Activated CD8-positive, alpha-beta memory T cell treated with anti-CD3 and anti-CD28 coated beads for 24 hours (primary cell): ENCODE measurements around the gene ABCG5.

Source experiments
- DNase-seq: peaks from one replicate; pipeline ENCODE4 v3.0.0-alpha.2; 2020

ABCG5 gene

DNA sequence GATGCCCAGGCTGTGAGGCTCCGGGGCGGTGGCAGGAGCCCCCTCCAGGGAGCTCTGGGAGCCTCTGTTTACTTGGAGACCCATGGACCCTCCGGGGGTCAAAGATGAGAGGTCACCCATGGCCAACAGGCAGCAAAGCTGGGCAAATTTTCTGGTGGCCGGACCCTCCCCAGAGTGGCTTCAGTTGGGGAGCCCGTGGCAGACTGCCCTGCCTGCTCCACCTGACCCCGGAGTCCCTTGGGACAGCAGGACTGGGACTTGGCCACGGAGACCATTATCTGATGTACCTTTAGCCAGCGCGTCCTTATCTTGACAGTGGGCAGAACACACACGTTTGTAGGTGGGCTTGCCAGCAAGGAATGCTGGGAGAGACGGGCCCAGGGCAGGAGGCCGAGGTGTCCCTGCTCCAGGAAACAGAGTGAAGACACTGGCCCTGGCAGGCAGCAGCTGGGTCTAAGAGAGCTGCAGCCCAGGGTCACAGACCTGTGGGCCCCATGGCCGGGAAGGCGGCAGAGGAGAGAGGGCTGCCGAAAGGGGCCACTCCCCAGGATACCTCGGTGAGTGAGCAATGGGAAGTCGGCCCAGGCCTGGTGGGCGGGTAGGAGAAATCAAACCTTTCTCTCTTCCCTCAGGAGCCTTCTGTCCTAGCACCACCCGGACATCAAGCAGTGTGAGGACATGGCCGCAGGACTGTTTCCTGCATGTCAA, at the start of gene ABCG5, which contains the start of gene ABCG8:
ABCG5 (minus strand) TSS at position 280 of the 708 bp plus-strand sequence; CDS start at position 120, 160 bp downstream.
ABCG8 (plus strand) TSS at position 412 of the 708 bp plus-strand sequence; CDS start at position 495, 83 bp downstream.
- no peak for DNase-seq

DNA sequence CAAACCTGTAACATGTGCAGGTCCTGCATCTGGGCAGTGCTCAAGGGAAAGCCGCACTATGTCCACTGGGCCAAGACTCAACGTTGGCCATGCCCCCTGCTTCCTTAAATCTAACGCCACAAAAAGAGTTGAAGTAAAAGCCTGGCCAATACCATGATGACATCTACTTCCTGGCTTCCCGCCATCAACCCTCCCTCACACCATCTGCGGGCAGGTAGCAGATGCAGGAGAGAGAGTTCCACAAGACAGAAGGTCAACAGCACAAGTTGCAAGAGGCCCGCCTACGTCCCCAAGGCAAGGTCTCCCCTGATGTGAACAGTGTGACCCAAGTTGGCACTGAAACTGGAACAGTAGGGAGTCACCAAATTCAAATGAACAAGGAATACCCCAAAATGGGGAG, 48.5 kb upstream of the ABCG5 start:
- no peak for DNase-seq

DNA sequence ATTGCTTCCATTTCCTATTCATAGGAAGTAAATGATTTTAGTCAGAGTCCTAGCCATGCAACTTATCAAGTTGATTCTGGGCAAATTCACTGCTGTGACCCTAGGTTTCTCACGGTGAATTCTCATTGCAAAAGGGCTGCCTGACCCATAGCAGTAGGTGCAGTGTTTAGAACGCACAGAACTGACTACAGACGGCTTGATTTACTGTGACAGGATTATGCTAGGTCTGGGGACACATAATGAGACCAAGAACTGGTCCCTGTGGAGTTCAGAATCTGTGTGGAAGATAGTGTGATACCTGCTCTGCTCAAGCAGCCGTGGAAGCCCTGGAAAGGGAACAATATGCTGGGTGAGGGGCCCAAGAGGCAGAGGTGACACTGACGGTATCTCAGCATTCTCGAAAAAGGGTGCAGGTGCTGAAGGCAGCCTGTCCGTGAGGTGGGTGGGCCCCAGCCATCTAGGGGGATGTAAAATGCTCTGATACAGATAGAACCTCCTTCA, 46.5 kb upstream of the ABCG5 start:
- no peak for DNase-seq

DNA sequence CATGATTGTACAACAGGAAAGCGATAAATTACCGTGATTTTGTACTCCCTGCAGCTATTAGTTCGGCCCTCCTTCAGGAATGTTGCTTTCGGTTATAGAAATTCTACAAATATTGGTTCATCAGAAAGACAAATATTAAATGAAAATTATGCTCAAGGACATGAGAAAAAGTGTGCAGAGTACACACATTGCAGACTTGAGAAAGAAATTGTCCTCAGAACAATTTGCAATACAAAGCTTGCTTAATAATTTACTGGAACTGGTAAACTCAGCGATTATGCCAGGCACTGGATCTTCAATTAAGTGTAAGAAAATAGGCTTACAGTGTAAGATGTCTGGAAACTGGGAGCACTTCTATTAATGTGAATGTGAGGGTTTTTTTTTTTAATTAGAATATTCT, 46.0 kb upstream of the ABCG5 start:
- DNase-seq = no peak

DNA sequence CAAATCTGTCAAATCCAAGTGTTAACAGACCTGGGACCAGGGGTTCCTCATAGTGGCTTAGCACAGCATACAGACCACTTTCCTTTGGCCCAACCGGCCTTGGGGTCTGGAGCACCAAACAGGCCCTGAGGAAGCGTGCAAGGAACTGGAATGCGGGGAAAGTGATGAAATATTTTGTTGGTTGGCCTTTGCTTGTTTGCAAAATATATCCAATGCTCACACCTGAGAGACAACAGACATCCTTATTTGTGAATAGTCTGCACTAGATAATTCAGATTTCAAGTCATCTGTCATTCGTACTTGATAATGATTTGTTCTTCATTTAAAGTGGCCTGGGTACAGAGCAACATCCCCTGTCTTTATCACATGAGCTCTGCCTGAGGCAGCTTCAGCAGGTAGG, 43.7 kb upstream of the ABCG5 start:
- DNase-seq = no peak

DNA sequence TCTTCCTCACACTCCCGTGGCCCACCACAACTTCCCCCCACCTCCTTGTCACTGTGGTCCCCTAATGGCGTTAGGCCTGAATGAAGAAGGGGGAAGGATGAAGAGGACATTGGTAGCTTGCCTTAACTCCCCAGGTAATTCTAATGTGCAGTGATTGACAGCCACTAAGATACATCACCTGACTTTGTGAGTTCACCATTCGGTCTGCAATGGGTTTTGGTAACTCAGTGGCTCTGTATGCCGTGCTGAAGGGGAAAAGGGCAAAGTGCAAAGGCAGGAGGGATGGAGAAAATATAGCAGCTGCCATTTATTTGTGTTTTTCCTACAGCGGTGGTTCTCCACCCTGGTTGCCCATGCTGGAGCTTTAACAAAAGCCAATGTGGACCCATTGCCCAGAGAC, 42.3 kb upstream of the ABCG5 start:
- DNase-seq = no peak

DNA sequence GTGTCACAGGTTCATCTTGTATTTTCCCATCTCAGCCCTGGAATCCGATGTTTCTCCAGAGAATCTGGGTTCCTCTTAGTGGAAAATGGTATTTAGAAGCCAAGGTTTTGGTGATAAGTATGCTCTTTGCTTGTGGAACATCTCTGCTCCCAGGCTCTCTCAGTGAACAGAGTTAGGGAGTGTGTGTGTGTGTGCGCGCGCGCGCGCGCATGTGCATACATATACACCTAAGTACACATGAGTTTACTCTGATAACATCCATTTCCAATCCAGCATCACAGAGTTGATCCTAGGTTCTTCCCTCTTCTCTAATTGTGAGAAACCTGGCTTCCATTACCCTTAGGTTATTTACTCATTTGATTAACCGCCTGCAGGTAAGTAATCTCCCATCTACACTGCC, 41.8 kb upstream of the ABCG5 start:
- DNase-seq = no peak

DNA sequence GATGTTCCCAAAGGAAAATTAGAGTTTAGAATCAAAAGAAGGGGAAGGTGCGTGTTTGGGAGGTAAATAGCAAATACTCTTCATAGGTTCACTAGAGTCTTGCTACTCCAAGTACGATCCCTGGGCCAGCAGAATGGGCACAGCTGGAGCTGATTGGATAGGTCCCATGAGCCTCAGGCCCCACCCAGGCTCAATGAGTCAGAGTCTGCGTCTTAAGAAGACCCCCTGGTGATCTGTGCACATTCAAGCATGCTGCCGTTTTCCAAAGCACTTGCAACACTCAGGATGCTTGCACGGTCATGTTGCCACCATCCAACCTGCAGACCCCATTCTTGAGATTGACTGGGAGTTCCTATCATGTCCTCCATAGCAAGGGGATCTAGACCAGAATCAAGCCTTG, 40.6 kb upstream of the ABCG5 start:
- no peak for DNase-seq

DNA sequence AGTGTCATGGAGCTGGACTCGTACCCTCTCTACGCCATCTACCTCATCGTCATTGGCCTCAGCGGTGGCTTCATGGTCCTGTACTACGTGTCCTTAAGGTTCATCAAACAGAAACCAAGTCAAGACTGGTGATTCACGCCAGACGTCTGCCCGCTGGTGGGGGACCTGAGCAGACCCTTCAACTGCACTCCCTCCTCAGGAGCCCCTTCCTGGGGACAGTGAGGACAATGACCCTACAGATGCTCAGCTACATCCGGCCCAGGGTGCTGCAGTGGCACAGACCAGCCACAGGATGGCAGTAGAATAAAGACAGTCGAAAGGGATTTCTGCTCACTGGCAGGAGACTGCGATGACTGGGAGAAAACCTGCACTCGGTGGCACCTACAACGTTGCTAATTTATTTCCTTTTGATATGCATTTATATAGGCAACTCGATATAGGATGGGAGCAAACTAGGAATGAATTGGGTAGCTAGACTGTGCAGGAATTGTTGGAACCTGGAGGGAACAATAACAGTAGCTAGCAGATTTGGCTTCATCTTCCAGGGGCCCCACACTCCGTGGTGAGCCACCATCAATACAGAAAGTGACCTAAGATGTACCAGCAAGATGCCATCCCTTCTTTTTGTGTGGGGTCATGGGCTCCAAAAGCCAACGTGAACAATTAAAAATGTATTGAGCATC, 39.3 kb upstream of the ABCG5 start:
- peak; percentile 87 for DNase-seq

DNA sequence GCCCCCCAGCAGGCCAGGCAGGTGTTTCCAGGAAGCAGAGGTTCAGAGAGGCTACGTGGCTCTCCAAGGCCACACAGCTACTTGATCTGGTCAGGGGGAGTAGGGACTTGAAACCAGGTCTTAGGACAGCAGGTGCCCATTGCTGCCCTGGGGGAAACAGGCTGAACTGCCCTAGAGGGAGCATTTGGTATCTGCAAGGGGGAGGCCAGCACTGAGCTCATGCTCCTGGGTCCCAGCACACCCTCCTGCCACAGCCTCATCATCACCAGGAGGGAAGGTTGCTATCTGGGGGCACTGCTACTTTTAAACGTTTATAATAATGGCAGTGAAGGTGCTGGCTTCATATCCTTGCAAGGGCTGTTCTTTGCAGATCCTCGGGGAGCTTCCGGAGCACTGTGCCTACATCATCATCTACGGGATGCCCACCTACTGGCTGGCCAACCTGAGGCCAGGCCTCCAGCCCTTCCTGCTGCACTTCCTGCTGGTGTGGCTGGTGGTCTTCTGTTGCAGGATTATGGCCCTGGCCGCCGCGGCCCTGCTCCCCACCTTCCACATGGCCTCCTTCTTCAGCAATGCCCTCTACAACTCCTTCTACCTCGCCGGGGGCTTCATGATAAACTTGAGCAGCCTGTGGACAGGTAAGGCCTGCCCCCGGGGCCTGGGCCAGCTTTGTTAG, 36.3 kb upstream of the ABCG5 start:
- peak; percentile 38 for DNase-seq

DNA sequence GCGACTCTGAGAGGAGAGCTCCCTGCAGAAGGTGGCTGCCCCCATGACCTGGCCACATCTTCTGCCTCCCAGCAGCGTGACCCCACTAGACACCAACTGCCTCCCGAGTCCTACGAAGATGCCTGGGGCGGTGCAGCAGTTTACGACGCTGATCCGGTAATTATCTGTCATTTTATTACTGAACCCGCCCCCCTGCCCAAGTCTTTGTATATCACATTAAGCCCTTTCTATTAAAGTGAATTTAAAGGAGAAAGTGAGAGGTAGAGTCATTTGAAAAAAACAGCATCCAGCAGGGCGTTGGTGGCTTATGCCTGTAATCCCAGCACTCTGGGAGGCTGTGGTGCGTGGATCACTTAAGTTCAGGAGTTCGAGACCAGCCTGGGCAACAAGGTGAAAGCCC, 33.5 kb upstream of the ABCG5 start:
- DNase-seq = no peak

DNA sequence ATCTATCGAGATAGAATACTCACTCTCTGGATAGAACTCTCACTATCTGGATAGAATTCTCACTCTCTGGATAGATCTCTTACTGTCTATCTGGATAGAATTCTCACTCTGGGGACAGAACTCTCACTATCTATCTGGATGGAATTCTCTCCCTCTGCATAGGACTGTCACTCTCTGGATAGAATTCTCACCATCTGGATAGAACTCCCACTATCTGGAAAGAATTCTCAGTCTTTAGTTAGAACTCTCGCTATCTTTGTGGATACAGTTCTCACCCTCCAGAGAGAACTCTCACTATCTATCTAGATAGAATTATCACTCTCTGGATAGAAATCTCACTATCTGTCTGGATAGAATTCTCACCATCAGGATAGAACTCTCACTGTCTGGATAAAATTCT, 16.7 kb upstream of the ABCG5 start:
- no peak for DNase-seq

DNA sequence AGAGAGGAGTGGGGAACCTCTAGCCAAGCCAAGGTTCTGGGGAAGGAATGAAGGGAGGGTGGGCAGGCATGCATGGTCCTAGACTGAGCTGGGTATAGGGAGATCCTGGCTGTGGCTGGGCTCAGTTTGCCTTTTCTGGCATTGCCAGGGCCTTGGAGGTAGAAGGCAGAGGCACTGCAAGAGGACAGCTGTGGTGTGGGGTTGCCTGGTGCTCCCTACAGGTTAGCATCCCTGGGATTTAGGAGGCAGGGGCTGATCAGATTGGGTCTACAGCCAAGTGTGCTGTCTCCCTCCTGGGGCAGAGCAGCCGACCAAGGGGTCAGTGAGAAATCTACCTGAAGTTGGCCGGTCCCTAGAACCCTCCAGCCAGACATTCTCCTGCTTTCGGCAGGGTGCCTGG, 16.0 kb upstream of the ABCG5 start:
- DNase-seq = peak; percentile 21

DNA sequence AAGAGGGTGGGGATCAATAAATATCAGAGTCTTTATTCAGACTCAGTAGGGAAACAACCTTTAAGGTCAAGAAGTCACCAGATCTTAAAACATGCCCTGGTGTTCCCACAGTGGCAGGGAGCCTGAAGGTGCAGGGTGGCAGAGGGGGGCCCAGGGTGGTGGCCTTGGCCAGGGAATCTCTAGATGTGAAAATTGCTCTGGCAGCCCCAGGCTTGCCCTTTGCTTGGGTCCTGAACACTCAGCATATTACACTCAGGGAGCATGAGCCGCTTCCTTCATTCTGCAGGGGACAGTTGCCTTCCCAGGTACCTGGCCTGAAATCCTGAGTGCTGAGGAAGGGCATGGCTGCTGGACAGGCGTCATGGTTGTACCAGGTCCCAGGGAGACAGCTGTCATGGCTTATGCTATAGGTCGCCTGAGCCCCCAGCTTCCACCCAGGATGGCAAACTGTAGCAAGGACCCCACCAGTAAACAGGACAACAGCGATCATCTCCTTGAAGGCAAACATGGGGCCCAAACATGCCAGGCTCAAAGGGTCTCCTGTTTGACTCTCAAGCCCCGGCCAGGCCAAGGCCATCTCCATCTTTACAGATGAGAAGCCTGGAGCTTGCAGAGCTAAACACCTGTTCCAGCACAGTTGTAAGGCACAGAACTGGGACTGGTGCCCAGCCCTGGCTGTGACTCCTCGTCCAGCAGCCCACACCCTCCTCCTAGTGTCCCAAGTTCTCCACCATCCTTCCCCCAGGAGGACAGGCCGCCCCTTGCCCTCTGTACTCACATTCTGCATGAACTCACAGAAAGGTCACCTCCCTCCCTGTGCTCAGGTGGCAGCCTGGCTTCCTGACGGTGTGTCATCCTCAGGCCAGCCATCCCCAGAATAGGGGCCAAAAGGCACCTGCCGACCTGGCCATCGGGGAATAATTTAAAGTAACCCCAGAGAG, 14.8 kb upstream of the ABCG5 start:
- DNase-seq = peak; percentile 30

DNA sequence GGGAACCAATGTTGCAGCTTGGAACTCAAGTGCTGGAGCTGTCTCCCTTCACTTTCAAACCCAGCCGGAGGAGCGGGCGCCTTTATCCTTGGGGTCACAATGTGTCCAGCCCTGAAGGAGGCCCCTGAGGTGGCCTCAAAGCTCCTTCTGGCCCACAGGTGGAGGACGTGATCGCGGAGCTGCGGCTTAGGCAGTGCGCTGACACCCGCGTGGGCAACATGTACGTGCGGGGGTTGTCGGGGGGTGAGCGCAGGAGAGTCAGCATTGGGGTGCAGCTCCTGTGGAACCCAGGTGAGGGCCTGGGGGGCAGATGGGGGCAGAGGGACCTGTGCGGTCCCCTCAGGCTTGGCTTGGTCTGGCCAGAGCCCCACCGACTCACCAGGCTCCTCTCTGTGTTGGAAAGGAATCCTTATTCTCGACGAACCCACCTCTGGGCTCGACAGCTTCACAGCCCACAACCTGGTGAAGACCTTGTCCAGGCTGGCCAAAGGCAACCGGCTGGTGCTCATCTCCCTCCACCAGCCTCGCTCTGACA, 13.6 kb upstream of the ABCG5 start:
- peak; percentile 30 for DNase-seq

DNA sequence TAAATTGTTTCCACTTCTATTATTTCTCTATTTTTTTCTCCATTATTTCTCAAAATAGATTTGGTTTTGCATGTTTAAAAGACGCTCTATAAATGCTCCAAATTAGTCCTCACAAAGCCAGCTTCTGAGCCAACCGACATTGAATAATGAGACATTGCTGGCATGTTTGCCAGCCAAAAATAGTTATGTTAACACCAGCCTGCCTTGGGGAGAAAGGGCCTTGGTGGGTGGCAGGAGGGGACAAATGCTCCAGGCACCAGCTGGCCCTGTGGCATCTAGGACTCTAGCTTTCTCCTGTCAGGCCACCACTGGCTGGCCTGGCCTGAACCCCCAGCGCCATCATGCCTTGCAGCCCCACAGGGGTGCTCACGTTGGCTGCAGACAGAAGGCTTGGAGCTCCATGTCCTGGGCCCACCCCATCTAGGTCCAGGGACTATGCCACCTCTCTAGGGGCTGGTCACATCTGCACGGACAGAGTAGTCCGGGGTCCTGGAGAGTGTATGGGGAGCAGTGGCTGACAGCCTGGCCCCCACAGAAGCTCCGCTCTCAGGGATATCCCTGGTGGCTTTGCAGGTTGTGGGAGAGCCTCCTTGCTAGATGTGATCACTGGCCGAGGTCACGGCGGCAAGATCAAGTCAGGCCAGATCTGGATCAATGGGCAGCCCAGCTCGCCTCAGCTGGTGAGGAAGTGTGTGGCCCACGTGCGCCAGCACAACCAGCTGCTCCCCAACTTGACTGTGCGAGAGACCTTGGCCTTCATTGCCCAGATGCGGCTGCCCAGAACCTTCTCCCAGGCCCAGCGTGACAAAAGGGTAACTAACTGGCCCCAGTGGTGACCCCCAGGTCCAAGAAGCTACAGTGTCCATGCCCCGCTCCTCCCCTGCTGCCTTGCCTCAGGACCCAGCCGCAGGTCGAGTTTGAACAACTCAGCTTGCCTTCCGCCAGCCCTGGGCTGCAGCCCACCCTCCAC, 12.7 kb upstream of the ABCG5 start:
- DNase-seq = peak; percentile 33

DNA sequence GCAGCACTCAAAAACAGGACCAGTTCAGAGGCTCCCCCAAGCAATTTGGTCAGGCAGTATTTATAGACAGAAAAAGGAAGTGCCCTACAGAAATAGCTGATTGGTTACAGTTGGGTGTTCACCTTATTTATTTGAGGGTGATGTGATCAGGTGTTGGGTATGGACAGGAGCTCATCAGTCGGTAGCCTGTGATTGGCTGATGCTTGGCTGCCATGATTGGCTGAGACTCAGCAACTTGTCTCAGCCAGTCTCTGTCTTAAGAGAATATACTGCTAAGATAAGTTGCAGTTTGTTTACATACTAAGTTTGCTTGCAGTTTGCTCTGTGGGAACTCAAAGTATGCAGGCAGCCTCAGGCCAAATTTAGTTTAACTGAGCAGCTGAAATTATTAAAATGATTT, 9.6 kb upstream of the ABCG5 start:
- no peak for DNase-seq

DNA sequence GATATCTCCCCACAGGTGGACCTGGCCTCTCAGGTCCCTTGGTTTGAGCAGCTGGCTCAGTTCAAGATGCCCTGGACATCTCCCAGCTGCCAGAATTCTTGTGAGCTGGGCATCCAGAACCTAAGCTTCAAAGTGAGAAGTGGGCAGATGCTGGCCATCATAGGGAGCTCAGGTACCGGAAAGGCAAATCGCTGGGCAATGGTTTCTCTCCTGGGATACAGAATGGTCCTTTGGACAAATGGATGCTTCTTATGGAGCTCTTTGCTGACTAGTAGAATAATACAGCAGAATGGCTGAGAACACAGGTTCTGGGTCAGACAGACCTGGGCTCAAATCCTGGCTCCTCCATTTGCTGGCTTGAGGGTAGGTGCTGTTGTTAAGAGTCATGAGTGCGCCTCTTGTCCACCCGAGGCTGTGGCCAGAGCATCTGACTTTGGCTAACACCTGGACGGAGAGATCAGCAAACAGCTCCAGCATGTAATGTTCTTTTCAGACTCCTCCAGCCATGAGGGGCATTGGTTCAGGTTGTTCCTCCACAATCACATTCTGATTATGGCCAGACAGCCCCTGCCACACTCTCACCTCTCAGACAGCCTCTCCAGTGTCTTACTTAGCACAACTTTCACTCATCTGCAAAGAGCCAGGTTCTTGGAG, 7.6 kb upstream of the ABCG5 start:
- peak; percentile 26 for DNase-seq

DNA sequence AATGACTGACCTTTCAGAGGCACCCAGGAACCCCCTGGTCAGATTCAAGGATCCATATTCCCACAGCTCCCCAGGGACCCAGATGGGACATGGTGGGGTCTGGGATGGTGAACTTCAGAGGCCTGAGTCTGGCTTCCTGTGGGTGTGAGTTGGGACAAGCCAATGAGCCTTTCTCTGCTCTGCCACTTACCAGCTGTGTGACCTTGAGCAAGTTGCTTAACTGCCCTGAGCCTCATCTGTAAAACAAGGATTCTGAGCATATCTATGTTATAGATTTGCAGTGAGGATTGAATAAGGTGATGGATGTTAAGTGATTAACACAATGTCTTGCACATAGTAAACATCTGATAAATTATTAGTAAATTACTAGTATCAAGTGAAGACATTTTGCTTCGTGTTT, 6.5 kb upstream of the ABCG5 start:
- DNase-seq = no peak

DNA sequence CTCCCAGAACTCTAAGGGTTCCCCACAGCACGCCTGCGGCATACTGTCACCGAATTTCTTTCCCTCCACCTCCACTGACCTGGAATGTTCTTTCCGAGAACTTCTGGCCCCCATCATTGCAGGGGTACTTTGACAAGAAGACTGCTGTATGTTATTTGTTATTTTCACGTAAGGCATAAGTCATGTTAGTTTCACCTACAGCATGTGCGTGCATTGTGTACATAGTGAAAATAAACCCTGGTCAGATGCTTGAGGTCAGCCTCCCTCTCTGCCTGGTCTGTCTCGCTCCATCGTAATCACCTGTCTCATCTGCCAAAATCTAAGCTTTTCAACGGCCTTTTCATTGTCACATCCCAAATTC, 4.2 kb upstream of the ABCG5 start:
- DNase-seq = no peak
